ENCODE data around the gene ARMC2.

DNA sequence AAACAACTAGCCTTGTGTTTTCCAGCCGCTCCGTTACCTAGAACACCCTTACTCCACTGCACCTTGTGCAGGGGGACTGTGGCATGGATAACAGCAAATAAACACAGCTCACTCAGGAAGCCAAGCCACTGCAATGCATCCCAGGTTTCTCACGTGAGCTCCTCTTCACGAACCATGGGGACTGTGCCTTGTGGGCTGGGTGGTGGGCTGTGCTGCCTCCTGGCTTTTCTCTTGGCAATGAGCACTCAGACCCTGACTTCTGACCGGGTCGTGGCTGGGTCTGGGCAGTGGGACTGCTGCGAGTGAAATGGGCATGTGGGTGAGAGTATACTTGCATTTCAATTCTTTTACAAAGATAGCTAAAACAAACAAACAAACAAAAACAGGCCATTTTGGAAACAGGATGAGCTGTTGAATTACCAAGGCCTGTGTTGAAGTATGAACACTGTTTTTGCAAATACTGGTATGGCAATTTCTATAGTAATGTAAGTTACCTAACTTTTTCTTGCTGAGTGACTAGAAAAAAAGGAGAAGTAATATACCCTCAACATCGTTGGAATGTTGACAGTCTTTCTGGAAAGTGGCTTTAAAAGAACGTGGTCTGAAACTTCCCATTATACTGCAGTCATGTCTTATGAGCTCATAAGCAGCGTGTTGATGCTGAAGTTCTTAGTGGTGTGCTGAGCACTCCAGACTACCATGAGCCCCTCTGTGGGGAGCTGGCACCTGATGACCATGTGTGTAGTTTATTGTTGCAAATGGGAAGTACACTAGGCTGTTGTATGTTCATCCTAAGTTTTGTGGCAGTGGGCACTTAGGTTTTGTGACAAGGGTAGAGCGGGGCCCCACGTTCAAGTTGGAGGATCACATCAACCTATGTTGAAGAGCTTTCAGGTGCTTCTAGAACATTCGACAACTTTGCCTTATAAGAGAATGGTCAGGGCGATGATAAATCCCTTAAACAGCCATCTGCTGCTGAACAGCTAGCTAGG, 120.4 kb downstream of the ARMC2 start:
- peak; percentile 15; the same call in 1 of the 2 replicates for TF ChIP-seq MAX (IDR thresholded peaks at IDR 0.05; ENCODE audit: low read depth, low read length)
- no peak for TF ChIP-seq CTCF (IDR thresholded peaks at IDR 0.05; ENCODE audit: low read depth, low read length)
